Measurements from ENCODE around the gene DHRS2. TPM values are rescaled to one million over a fixed set of nuclear protein-coding genes. Genes with fewer than 3 reads are reported as not detected.
A peak's percentile ranks its signal among the peaks of the same experiment; 100 is the strongest.

DHRS2 gene
- total and polyA plus RNA-seq, 2 of the 13 experiments (the other 11 are each of a cell fraction or from before 2014, with no cell fraction given): 1,621 to 3,021 TPM

GRCh38 chr14:23640524-23641141 lies 4.5 kb downstream of the DHRS2 start (continued):
- TF ChIP-seq KDM6A (CRISPR knock-in tag; IDR thresholded peaks at IDR 0.05; ENCODE audit: low read depth) (no peak), NFIC (IDR thresholded peaks at IDR 0.05; ENCODE audit: low read length) (no peak), PREB (CRISPR knock-in tag; IDR thresholded peaks at IDR 0.05) (no peak), CHCHD3 (CRISPR knock-in tag; IDR thresholded peaks at IDR 0.05) (0 out of 2 replicates have a peak, but pooled peaks have one; percentile 81), WIZ (CRISPR knock-in tag; IDR thresholded peaks at IDR 0.05) (no peak; the same call in 1 of the 2 replicates), DRAP1 (CRISPR knock-in tag; IDR thresholded peaks at IDR 0.05) (no peak), PRDM10 (CRISPR knock-in tag; IDR thresholded peaks at IDR 0.05; ENCODE audit: low read depth) (no peak), MNT (IDR thresholded peaks at IDR 0.05) (no peak), STAT6 (CRISPR knock-in tag; IDR thresholded peaks at IDR 0.05; ENCODE audit: borderline replicate concordance) (no peak), CERS6 (CRISPR knock-in tag; IDR thresholded peaks at IDR 0.05) (no peak), ZNF781 (CRISPR knock-in tag; IDR thresholded peaks at IDR 0.05; ENCODE audit: borderline replicate concordance, not compliant biosample characterization) (no peak), ARID2 (CRISPR knock-in tag; IDR thresholded peaks at IDR 0.05; ENCODE audit: borderline replicate concordance) (no peak), ADNP (CRISPR knock-in tag; IDR thresholded peaks at IDR 0.05) (no peak), ATF4 (CRISPR knock-in tag; IDR thresholded peaks at IDR 0.05) (peak in 1 of 2 experiments; percentile 61; a peak in 1 of 4 replicates), ZNF691 (CRISPR knock-in tag; IDR thresholded peaks at IDR 0.05; ENCODE audit: borderline replicate concordance, low read depth) (no peak), ZNF430 (CRISPR knock-in tag; IDR thresholded peaks at IDR 0.05) (no peak)

Measured in HepG2 (cell line).